Gastrocnemius medialis (tissue), 4 donors: ENCODE measurements around the gene SESN3.

Experiments
- CTCF ChIP-seq, 5 experiments: fragments of 450-650 bp in 3 of 5; fragments of 200-600 bp in 2 of 5; sonication (generic) in 2 of 5; IDR thresholded peaks in 4 of 5; conservative IDR thresholded peaks in 1 of 5; 1 replicate in 4 of 5; 2 replicates in 1 of 5; pipeline ENCODE4 v1.5.1; 2016 to 2019; ENCODE audit warnings: antibody characterized with exemption in 5 of 5, mild to moderate bottlenecking in 3 of 5, moderate library complexity in 3 of 5
- POLR2A ChIP-seq, 2 donors: fragments of 450-650 bp; IDR thresholded peaks; one replicate each; pipeline ENCODE4 v1.6.1; 2017; ENCODE audit warnings: antibody characterized with exemption in 2 of 2, mild to moderate bottlenecking in 2 of 2, moderate library complexity in 2 of 2

GRCh38 chr11:95200781-95201457, 30.1 kb downstream of the SESN3 start:
- TF ChIP-seq CTCF (IDR thresholded peaks at IDR 0.05 in 4 of 5, conservative IDR thresholded peaks at IDR 0.05 in 1 of 5) (no peak), POLR2A (IDR thresholded peaks at IDR 0.05) (no peak)
